Kidney capillary endothelial cell (primary cell): ENCODE data around the gene NDC80.

Experiments used
- DNase-seq: peaks from one replicate; pipeline ENCODE4 v3.0.0-alpha.2; 2018; ENCODE audit warnings: low spot score

The NDC80 gene

GRCh38 chr18:2559249-2559648 lies 12.1 kb upstream of the NDC80 start:
- no peak for DNase-seq

- DNase-seq, result no peak
Measured at GRCh38 chr18:2564373-2564772, 7.0 kb upstream of the NDC80 start.

GRCh38 chr18:2568129-2568528 lies 3.2 kb upstream of the NDC80 start:
- no peak for DNase-seq

GRCh38 chr18:2568605-2569004 lies 2.8 kb upstream of the NDC80 start:
- no peak for DNase-seq

GRCh38 chr18:2569338-2570207 lies 1.8 kb upstream of the NDC80 start:
- DNase-seq, result no peak

GRCh38 chr18:2570772-2571199 lies 571 bp upstream of the NDC80 start:
- DNase-seq, result peak; percentile 38

GRCh38 chr18:2572171-2572569 lies 813 bp downstream of the NDC80 start:
- DNase-seq, result peak; percentile 3

- DNase-seq, result peak; percentile 2
Measured at GRCh38 chr18:2572892-2573291, 1.5 kb downstream of the NDC80 start.

GRCh38 chr18:2573408-2573807 lies 2.1 kb downstream of the NDC80 start:
- DNase-seq, result no peak

- no peak for DNase-seq
Measured at GRCh38 chr18:2587788-2588187, 16.4 kb downstream of the NDC80 start.

- DNase-seq, result no peak
Measured at GRCh38 chr18:2588666-2589344, 17.4 kb downstream of the NDC80 start.

GRCh38 chr18:2589345-2590068 lies 18.1 kb downstream of the NDC80 start:
- no peak for DNase-seq

- DNase-seq, result no peak
Measured at GRCh38 chr18:2590303-2590702, 18.9 kb downstream of the NDC80 start.

- no peak for DNase-seq
Measured at GRCh38 chr18:2597639-2598038, 26.3 kb downstream of the NDC80 start.

GRCh38 chr18:2602844-2603243 lies 31.5 kb downstream of the NDC80 start:
- no peak for DNase-seq

- DNase-seq, result no peak
Measured at GRCh38 chr18:2606335-2606734, 35.0 kb downstream of the NDC80 start.

GRCh38 chr18:2609604-2610003 lies 38.2 kb downstream of the NDC80 start:
- no peak for DNase-seq

- no peak for DNase-seq
Measured at GRCh38 chr18:2610549-2610948, 39.2 kb downstream of the NDC80 start.

GRCh38 chr18:2612996-2613395 lies 41.6 kb downstream of the NDC80 start:
- DNase-seq, result no peak

GRCh38 chr18:2617401-2617998 lies 46.1 kb downstream of the NDC80 start:
- no peak for DNase-seq

- DNase-seq, result no peak
Measured at GRCh38 chr18:2618009-2618408, 46.7 kb downstream of the NDC80 start.

GRCh38 chr18:2625217-2625616 lies 53.9 kb downstream of the NDC80 start:
- no peak for DNase-seq
